HG03135 (cell line): Measurements from ENCODE around the gene KIAA0040.

Experiments used
- ATAC-seq: cut with Tn5 transposase; IDR thresholded peaks from one replicate; pipeline ENCODE4 v1.9.1; 2021; ENCODE audit warnings: mild to moderate bottlenecking, moderate library complexity; ENCODE audit not compliant: unreplicated experiment

Gene KIAA0040

DNA sequence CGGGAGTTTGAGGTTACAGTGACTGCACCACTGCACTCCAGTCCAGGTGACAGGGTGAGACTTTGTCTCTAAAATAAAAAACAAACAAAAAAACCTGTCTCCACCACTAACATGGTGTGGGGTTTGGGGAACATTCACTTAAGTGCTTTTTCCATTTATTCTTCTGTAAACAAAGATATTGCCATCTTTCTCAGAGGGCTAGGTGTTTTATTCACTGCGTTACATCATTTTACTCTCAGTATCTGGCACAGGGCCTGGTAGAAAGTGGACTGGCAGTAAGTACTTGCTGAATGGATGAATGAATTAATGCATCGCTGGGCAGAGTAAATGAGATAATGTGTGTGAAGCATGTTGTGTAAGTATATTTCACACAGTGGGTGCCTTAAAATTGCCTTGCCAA is 20.1 kb downstream of the KIAA0040 start:
- no peak for ATAC-seq

GRCh38 chr1:175171036-175171913 is 21.3 kb downstream of the KIAA0040 start:
- ATAC-seq, result no peak

DNA sequence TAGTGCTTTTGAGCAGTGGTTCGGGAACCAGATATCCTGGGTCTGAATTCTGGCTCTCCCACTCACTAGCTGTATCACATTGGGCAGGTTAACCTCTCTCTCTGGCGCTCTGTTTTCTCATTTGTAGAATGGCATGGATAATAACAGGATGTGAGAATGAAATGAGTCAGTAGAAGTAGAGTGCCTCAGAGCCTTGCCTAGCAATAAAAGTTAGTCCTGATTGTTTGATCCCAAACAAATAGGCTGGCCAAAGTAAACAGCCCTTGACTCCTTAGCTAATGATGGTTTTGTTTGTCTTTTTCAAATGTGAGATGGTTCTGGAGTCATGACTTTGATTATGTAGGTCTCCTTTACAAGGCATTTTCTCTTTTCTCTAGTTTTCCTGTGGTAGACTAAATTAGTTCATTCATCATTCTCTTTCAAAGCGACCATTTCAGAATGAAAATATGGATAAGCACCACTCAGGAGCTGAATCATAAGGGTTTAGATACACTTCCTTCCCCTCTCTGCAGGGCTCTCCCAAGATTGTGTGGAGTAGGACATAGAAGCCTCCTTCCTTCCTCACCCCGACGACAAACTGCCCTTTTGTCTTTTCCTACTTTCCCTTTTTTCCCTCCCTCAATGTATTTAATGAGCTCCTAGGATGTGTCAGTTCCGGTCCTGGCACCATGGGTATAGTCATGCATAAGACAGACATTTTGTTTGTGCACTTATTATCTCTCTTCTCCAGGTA is 23.1 kb downstream of the KIAA0040 start:
- no peak for ATAC-seq

DNA sequence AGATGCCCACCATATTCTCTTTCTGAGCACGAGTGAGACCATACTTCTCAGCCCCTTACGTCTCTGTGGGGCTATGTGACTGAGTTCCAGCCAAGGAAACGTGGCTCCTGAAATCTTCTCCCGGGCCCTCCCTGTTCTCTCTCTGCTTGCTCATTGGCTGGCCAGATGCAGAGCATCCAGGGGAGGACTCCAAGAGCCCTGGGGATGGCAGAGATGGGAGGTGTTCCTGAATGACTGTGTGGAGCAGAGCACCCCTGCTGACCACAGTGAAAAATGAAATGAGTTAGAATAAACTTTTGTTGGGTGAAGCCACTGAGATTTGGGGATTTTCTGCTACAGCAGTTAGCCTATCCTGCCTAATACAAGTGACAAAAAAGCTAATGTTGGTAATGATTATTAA is 23.8 kb downstream of the KIAA0040 start:
- ATAC-seq, result no peak

DNA sequence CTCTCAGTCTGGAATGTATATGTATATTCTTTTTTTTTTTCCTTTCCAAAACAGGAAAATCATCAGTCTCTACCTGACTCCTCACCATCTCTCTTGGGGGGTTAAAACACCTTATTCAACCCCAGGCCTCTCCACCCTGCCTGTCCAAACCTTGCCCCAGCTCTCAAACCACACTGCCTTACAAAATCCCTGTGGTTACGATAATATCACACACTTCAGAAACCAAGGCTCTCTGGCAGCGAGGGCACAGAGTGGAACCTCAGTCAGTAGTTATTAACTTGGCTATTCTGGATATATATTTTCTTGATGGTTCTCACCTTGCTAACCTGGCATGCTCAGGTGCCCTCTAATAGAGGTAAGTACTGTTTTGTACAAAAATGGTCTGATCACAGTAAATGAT is 24.7 kb downstream of the KIAA0040 start:
- ATAC-seq, result no peak

- ATAC-seq, result no peak
Measured at GRCh38 chr1:175166746-175167145, 25.8 kb downstream of the KIAA0040 start.

- ATAC-seq, result no peak
Measured at GRCh38 chr1:175164751-175165150, 27.8 kb downstream of the KIAA0040 start.

DNA sequence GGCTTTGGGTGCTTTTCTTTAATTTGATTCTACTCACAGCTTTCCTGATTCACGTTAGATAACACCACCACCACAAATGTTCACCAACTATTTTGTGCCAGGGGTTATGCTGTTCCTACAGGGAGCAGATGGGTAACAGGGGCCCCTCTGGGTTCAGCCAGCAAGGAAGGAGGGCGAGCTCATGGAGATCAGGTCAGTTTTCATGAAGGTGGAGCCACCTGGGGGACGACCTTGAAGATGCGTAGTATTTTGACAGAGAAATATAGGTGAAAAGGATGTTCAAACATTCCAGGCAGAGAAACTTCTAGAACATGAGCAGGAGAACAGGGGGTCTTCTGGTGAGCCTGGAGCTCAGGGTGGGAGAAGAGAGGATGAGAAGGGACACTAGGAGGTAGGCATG is 28.9 kb downstream of the KIAA0040 start:
- no peak for ATAC-seq

GRCh38 chr1:175162955-175163354 is 29.6 kb downstream of the KIAA0040 start:
- ATAC-seq, result no peak

- ATAC-seq, result no peak
Measured at GRCh38 chr1:175158170-175158591, 34.4 kb downstream of the KIAA0040 start.

GRCh38 chr1:175157200-175157599 is 35.4 kb downstream of the KIAA0040 start:
- no peak for ATAC-seq

GRCh38 chr1:175155936-175156335 is 36.6 kb downstream of the KIAA0040 start:
- no peak for ATAC-seq

- ATAC-seq, result no peak
Measured at GRCh38 chr1:175155473-175155856, 37.1 kb downstream of the KIAA0040 start.

DNA sequence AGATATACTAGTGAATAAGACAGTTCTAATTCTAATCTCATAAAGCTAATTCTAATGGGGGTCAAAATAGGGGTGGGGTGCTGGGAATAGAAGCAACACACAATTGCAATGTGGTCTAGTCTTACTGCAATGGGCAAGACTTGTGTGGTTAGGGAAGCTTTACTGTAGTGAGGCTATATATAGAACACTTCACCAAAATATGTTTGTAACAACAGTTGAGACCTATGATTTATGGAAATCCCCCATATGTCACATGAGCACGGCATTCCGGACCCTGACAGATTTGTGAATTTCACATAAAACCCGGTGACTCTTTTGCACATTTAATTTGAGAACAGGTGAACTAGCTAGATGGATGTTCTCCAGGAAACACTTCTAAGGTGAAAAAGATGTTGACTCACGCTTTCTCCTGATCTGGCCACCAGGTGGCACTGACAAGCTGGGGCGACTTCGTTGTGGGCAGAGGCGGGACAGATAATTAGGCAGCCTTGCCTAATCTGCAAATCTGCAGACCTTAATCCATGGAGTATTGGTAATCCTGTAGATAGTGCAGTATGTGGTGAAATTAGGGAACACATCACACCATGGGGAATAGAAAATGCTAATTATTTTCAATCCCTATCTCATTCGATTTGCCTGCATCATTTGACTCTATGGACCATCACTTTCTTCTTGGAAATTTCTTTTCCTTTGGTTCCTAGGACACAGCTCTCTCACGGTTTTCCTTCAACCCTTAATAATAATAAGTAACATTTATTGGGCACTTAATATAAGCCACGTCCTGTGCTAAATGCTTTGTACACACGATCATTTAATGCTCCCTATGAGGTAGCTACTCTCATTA is 37.7 kb downstream of the KIAA0040 start:
- ATAC-seq, result no peak

DNA sequence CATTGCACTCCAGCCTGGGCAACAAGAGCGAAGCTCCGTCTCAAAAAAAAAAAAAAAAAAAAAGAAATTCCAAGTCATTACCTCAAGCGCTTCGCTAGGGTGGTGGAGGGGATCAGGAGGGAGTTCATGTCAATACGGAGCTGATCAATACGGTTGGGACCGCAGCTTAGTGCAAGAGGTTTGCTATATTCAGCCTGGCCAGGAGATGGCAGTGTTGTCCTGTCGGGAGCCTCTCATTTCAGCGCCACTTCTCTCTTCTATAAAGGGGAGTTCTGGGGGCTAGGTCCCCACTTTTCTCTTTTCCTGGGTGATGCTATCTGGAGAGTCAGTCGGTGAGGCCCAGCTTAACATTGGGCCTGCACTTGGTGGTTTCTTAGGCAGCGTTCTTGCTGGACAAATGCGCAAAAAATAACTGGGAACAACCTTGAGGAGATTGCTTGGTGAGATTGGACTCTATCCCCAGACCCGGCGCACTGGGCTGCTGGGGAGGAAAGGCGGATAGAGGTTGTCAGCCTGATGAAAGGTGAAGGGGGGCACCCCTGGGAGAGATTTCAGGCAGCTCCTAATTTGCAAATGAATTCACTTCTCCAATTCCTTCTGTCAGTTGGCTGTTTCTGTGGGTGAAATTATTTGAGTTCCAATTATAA is 40.4 kb downstream of the KIAA0040 start:
- ATAC-seq, result no peak

GRCh38 chr1:175150596-175151319 is 41.8 kb downstream of the KIAA0040 start:
- ATAC-seq, result no peak

DNA sequence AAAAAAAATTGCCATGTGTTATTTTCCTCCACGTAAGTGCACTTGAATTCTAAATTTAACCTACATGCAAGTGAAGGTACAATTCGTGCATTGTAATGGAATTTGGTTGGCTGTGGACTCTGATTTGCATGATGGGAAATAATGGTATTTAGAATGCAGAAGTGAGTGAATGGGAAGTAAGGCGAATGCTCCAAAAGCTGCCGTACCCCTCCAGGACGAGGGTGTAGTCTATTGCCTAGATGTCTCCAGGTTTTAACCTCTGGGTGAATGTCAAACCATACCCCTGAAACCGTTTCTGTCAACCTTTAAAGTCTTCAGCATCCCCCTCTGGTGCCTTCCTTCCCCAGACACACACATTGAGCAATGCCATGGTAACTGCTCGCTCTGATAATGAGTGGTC is 44.5 kb downstream of the KIAA0040 start:
- ATAC-seq, result no peak

GRCh38 chr1:175147569-175147968 is 45.0 kb downstream of the KIAA0040 start:
- ATAC-seq, result no peak

- ATAC-seq, result peak; percentile 45
Measured at GRCh38 chr1:175146529-175147213, 45.9 kb downstream of the KIAA0040 start.
